MCF 10A (cell line): ENCODE data around the gene TNIK. TPM values are rescaled to one million over a fixed set of nuclear protein-coding genes. Genes with fewer than 3 reads are reported as not detected.

ENCODE experiments used
- BruUV-seq: library from RNA; stranded (reverse); fragments of 400-500 nt; replicated peaks from 2 replicates; lab custom pipeline; 2021; lab: Mats Ljungman, UMichigan
- CTCF ChIA-PET: fragments of 300-600 bp; sonication (Branson Sonifier 250); formaldehyde crosslinking; extraction: SDS; loops from one replicate; lab custom pipeline; 2021; ENCODE audit warnings: antibody characterized with exemption, inconsistent platforms; lab: Yijun Ruan, JAX
- POLR2A ChIA-PET: fragments of 300-600, 350-650 bp; sonication (Branson Sonifier 250); formaldehyde crosslinking; extraction: SDS; loops from one replicate; lab custom pipeline; 2020; ENCODE audit warnings: antibody characterized with exemption, inconsistent platforms; lab: Yijun Ruan, JAX
- DNase-seq: peaks from one replicate; pipeline ENCODE4 v3.0.0-alpha.2; 2018; ENCODE audit not compliant: unreplicated experiment
- H3K27ac Mint-ChIP-seq: one replicate; pipeline ENCODE4 v1.8.0; 2022; ENCODE audit warnings: mild to moderate bottlenecking, low read depth, mixed read lengths; ENCODE audit not compliant: unreplicated experiment
- H3K27me3 Mint-ChIP-seq: one replicate; pipeline ENCODE4 v1.8.0; 2022; ENCODE audit warnings: mixed read lengths; ENCODE audit not compliant: insufficient read depth, unreplicated experiment
- H3K36me3 Mint-ChIP-seq: one replicate; pipeline ENCODE4 v1.8.0; 2022; ENCODE audit warnings: mild to moderate bottlenecking, moderate library complexity, mixed read lengths; ENCODE audit not compliant: insufficient read depth, unreplicated experiment
- H3K4me1 Mint-ChIP-seq: one replicate; pipeline ENCODE4 v1.8.0; 2022; ENCODE audit warnings: mixed read lengths; ENCODE audit not compliant: insufficient read depth, unreplicated experiment
- H3K4me3 Mint-ChIP-seq: one replicate; pipeline ENCODE4 v1.8.0; 2022; ENCODE audit warnings: mild to moderate bottlenecking, moderate library complexity, mixed read lengths; ENCODE audit not compliant: unreplicated experiment
- H3K9me3 Mint-ChIP-seq: one replicate; pipeline ENCODE4 v1.8.0; 2022; ENCODE audit warnings: mixed read lengths; ENCODE audit not compliant: unreplicated experiment
- intact Hi-C: fragments of 100-400 bp; cut with micrococcal nuclease; formaldehyde crosslinking; loops from 2 replicates; pipeline ENCODE4 v1.14.1; 2022
- total RNA-seq: library from RNA; stranded (reverse); gene quantifications from 2 replicates; pipeline ENCODE4 v1.2.3, GENCODE V29; 2022
- TF ChIP-seq, protein P1 (sequence below): fragments of 200-600 bp; IDR thresholded peaks from one replicate; pipeline ENCODE4 v1.8.0; 2022; ENCODE audit warnings: antibody characterized with exemption, mild to moderate bottlenecking; ENCODE audit not compliant: unreplicated experiment

The TNIK gene
- total RNA-seq, 1 experiment from 2014 or later: 3.4 TPM

- DNase-seq: no peak
- CTCF ChIA-PET: interaction anchor here (0.7 kb wide), 1 partner anchor 15 kb away, joined by 3 read pairs; no protein-coding TSS in a partner anchor
- intact Hi-C loops: no loop called here
- no peaks in the 10 kb centered on the region for H3K36me3 Mint-ChIP-seq
- no peak overlapping the region for H3K4me3 Mint-ChIP-seq
- BruUV-seq: no TSS peak
- H3K27me3 Mint-ChIP-seq: no peaks in the 10 kb centered on the region
- H3K27ac Mint-ChIP-seq: no peak overlapping the region
- peaks cover 17% of the 10 kb centered on the region for H3K4me1 Mint-ChIP-seq
- POLR2A ChIA-PET: no interaction called here
- TF ChIP-seq, protein P1, sequence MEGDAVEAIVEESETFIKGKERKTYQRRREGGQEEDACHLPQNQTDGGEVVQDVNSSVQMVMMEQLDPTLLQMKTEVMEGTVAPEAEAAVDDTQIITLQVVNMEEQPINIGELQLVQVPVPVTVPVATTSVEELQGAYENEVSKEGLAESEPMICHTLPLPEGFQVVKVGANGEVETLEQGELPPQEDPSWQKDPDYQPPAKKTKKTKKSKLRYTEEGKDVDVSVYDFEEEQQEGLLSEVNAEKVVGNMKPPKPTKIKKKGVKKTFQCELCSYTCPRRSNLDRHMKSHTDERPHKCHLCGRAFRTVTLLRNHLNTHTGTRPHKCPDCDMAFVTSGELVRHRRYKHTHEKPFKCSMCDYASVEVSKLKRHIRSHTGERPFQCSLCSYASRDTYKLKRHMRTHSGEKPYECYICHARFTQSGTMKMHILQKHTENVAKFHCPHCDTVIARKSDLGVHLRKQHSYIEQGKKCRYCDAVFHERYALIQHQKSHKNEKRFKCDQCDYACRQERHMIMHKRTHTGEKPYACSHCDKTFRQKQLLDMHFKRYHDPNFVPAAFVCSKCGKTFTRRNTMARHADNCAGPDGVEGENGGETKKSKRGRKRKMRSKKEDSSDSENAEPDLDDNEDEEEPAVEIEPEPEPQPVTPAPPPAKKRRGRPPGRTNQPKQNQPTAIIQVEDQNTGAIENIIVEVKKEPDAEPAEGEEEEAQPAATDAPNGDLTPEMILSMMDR: no peak
- no peaks in the 10 kb centered on the region for H3K9me3 Mint-ChIP-seq
Measured at GRCh38 chr3:171178714-171179113, 281.5 kb downstream of the TNIK start.

- no TSS peak for BruUV-seq
- no peak overlapping the region for H3K4me3 Mint-ChIP-seq
- no peak for DNase-seq
- no peaks in the 10 kb centered on the region for H3K9me3 Mint-ChIP-seq
- intact Hi-C loops: no loop called here
- no peak overlapping the region for H3K27ac Mint-ChIP-seq
- H3K27me3 Mint-ChIP-seq: no peaks in the 10 kb centered on the region
- ChIA-PET CTCF (interaction anchor here (1.0 kb wide), 1 partner anchor 388 kb away, joined by 5 read pairs; no protein-coding TSS in a partner anchor), POLR2A (no interaction called here)
- H3K4me1 Mint-ChIP-seq: peaks cover 12% of the 10 kb centered on the region
- no peaks in the 10 kb centered on the region for H3K36me3 Mint-ChIP-seq
- TF ChIP-seq, protein P1: no peak
Measured at GRCh38 chr3:171177553-171177952, 282.7 kb downstream of the TNIK start.

DNA sequence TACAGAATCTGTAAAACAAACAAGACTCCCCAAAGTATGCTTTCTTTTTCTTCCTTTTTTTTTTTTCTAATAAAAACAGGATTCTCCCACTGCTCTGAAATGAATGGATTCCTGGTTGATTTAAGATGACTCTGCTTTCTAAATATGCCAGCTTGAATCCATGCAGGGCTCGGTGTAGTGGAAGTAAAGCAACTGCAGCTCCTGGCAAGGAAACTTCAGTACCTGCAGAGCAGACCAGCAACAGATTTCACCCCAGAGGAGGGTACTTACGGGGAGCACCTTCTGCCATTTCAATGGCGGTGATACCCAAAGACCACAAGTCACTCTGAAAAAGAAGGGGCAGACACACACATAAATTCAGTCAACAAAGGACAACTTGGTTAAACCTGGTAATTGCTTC, 283.1 kb downstream of the TNIK start:
- no peaks in the 10 kb centered on the region for H3K9me3 Mint-ChIP-seq
- H3K27ac Mint-ChIP-seq: no peak overlapping the region
- POLR2A ChIA-PET: no interaction called here
- CTCF ChIA-PET: interaction anchor here (1.0 kb wide), 1 partner anchor 389 kb away, joined by 5 read pairs; no protein-coding TSS in a partner anchor
- H3K4me3 Mint-ChIP-seq: no peak overlapping the region
- intact Hi-C loops: no loop called here
- no peaks in the 10 kb centered on the region for H3K27me3 Mint-ChIP-seq
- no TSS peak for BruUV-seq
- no peaks in the 10 kb centered on the region for H3K36me3 Mint-ChIP-seq
- TF ChIP-seq, protein P1: no peak
- peaks cover 7% of the 10 kb centered on the region for H3K4me1 Mint-ChIP-seq
- no peak for DNase-seq

DNA sequence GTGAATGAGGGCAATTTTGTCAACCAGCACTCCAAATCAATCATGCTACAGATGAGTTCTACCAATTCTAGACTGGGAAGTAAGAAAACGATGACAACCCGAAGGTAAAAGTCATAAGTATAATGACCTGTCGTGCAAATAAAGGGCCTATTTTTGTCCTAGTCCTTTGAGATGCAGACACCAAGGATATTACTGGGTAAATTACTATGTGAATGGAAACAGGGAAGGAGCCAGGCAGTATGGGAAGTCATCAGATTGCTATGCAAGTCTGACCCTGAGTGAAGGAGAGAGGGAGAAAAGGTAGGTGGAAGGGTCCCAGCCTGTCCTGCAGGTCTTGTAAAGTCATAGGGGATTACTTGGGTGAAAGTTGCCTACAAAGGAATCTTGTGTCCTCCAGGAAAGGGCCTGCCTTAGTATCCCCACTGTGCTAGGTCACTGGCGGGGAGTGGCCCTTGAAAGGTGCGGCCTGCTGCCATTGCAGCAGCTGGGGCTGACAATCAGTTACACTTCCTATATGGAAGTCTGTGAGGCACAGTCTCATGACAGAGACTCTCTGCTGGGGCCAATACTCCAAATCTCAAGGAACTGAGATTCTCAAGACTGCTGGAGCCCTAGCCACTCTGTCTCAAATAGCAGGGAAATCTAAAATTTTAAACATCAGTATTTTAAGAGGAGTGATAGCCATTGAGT, 283.8 kb downstream of the TNIK start:
- Mint-ChIP-seq H3K4me1 (no peaks in the 10 kb centered on the region), H3K4me3 (no peak overlapping the region), H3K27ac (no peak overlapping the region), H3K9me3 (no peaks in the 10 kb centered on the region), H3K36me3 (no peaks in the 10 kb centered on the region), H3K27me3 (no peaks in the 10 kb centered on the region)
- ChIA-PET CTCF (interaction anchor here (0.9 kb wide), 1 partner anchor 9 kb away, joined by 3 read pairs; no protein-coding TSS in a partner anchor), POLR2A (no interaction called here)
- no TSS peak for BruUV-seq
- intact Hi-C loops: no loop called here
- TF ChIP-seq, protein P1: no peak
- DNase-seq: no peak
